SK-MEL-5 (cell line): ENCODE results near the gene SOX13. TPM values are rescaled to one million over a fixed set of nuclear protein-coding genes. Genes with fewer than 3 reads are reported as not detected.

Experiments
- total RNA-seq: library from RNA; depleted of rRNA; stranded (reverse); fragments of >200 nt; shearing (Covaris generic); gene quantifications from 2 replicates; pipeline ENCODE4 v1.2.3, GENCODE V29; 2014; rRNA removed

Gene SOX13
- total RNA-seq, 1 experiment from 2014 or later: 7.7 TPM

Other genes with a start within 250 kb of the SOX13 start
- gene SNRPE, start 211.5 kb upstream of the SOX13 start, total RNA-seq: 140 and 176 TPM in 2 replicates
- gene ETNK2, start 78.9 kb downstream of the SOX13 start, total RNA-seq: 21.3 and 22.7 TPM in 2 replicates
- not detected in 2 replicates for gene REN, start 93.2 kb downstream of the SOX13 start, total RNA-seq
- gene KISS1, start 123.4 kb downstream of the SOX13 start, total RNA-seq: not detected in 2 replicates
- not detected in 2 replicates for gene GOLT1A, start 140.9 kb downstream of the SOX13 start, total RNA-seq